ENCODE measurements around the gene CYP2D6. TPM values are rescaled to one million over a fixed set of nuclear protein-coding genes. Genes with fewer than 3 reads are reported as not detected.

CYP2D6 gene
- total RNA-seq, 1 experiment from 2014 or later = 2.7 TPM

GRCh38 chr22:42173183-42173926, 42.7 kb upstream of the CYP2D6 start:
- Histone ChIP-seq H3K4me3 (ENCODE audit: low read depth in 2 of 2, low read length in 2 of 2) (no peak overlapping the region), H3K4me1 (ENCODE audit: control insufficient read depth, insufficient read depth, low read length) (no peaks in the 10 kb centered on the region; the same call in 1 of the 2 replicates), H3K27ac (ENCODE audit: low read length) (no peak overlapping the region), H3K27me3 (ENCODE audit: control insufficient read depth, insufficient read depth, low read length) (no peaks in the 10 kb centered on the region), H3K36me3 (ENCODE audit: control insufficient read depth, insufficient read depth, low read length) (no peaks in the 10 kb centered on the region; the same call in 1 of the 2 replicates), H3K9me3 (ENCODE audit: control insufficient read depth, insufficient read depth, low read depth, low read length) (no peaks in the 10 kb centered on the region)
- DNase-seq (ENCODE audit: low read depth, low spot score) (no peak), ATAC-seq (no peak)
- no peak for TF ChIP-seq SIN3A (IDR thresholded peaks at IDR 0.05; ENCODE audit: borderline replicate concordance, insufficient read depth, low read depth, low read length)
- intact Hi-C loops (cut with micrococcal nuclease; ENCODE audit: unreplicated experiment) (loop anchor here (10.0 kb wide), 1 partner anchor 91 kb away; no protein-coding TSS in a partner anchor), in situ Hi-C loops (cut with HindIII; ENCODE audit: low pct_unique_long_range_greater_than_20kb, low sequenced_read_pairs) (no loop called here)
- BruUV-seq (replicated peaks) = no TSS peak
- ChIA-PET CTCF (no interaction called here), POLR2A (no interaction called here)

DNA sequence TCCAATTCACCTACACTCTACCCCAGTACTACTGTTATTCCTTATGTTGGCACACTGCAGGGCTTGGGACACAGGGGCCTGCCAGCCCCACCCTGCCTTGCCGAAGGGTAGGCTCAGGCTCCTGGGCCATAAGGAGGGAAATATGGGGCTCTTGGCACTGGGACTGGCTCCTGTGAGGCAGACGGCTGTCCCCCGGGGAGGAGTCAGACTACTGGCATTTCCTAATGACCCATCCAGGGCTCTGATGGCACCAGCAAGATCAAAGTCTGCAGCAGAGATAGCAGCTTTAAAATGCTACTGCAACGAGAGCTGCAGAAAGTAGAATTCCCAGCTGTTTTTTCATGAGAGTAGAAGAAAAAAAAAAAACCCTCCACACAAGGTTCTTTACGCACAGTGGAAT, 42.2 kb upstream of the CYP2D6 start:
- Histone ChIP-seq H3K4me3 (ENCODE audit: low read depth in 2 of 2, low read length in 2 of 2) (no peak overlapping the region), H3K27me3 (ENCODE audit: control insufficient read depth, insufficient read depth, low read length) (no peaks in the 10 kb centered on the region), H3K27ac (ENCODE audit: low read length) (no peak overlapping the region), H3K4me1 (ENCODE audit: control insufficient read depth, insufficient read depth, low read length) (no peaks in the 10 kb centered on the region; the same call in 1 of the 2 replicates), H3K9me3 (ENCODE audit: control insufficient read depth, insufficient read depth, low read depth, low read length) (no peaks in the 10 kb centered on the region), H3K36me3 (ENCODE audit: control insufficient read depth, insufficient read depth, low read length) (no peaks in the 10 kb centered on the region; the same call in 1 of the 2 replicates)
- TF ChIP-seq SIN3A (IDR thresholded peaks at IDR 0.05; ENCODE audit: borderline replicate concordance, insufficient read depth, low read depth, low read length) = no peak
- no peak for TF ChIP-seq TCF7L2 (IDR thresholded peaks at IDR 0.05; ENCODE audit: low read depth, low read length)
- TF ChIP-seq POLR2AphosphoS5 (IDR thresholded peaks at IDR 0.05; ENCODE audit: low read depth, low read length) = no peak
- no peak for TF ChIP-seq CTCF (IDR thresholded peaks at IDR 0.05)
- TF ChIP-seq, protein P1, sequence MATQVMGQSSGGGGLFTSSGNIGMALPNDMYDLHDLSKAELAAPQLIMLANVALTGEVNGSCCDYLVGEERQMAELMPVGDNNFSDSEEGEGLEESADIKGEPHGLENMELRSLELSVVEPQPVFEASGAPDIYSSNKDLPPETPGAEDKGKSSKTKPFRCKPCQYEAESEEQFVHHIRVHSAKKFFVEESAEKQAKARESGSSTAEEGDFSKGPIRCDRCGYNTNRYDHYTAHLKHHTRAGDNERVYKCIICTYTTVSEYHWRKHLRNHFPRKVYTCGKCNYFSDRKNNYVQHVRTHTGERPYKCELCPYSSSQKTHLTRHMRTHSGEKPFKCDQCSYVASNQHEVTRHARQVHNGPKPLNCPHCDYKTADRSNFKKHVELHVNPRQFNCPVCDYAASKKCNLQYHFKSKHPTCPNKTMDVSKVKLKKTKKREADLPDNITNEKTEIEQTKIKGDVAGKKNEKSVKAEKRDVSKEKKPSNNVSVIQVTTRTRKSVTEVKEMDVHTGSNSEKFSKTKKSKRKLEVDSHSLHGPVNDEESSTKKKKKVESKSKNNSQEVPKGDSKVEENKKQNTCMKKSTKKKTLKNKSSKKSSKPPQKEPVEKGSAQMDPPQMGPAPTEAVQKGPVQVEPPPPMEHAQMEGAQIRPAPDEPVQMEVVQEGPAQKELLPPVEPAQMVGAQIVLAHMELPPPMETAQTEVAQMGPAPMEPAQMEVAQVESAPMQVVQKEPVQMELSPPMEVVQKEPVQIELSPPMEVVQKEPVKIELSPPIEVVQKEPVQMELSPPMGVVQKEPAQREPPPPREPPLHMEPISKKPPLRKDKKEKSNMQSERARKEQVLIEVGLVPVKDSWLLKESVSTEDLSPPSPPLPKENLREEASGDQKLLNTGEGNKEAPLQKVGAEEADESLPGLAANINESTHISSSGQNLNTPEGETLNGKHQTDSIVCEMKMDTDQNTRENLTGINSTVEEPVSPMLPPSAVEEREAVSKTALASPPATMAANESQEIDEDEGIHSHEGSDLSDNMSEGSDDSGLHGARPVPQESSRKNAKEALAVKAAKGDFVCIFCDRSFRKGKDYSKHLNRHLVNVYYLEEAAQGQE (IDR thresholded peaks at IDR 0.05; ENCODE audit: insufficient read depth in 1 of 2, low read depth in 2 of 2, low read length in 1 of 2) = no peak
- POLR2A ChIA-PET = no interaction called here
- CTCF ChIA-PET = no interaction called here
- in situ Hi-C loops (cut with HindIII; ENCODE audit: low pct_unique_long_range_greater_than_20kb, low sequenced_read_pairs) = no loop called here
- DNase-seq (ENCODE audit: low read depth, low spot score) (no peak), ATAC-seq (no peak)
- no TSS peak for BruUV-seq (replicated peaks)
- intact Hi-C loops (cut with micrococcal nuclease; ENCODE audit: unreplicated experiment) = loop anchor here (10.0 kb wide), 1 partner anchor 92 kb away; no protein-coding TSS in a partner anchor
